H4 (cell line): Measurements from ENCODE around the gene KCNH1. TPM values are rescaled to one million over a fixed set of nuclear protein-coding genes. Genes with fewer than 3 reads are reported as not detected.
A peak's percentile ranks its signal among the peaks of the same experiment; 100 is the strongest.
"Not testable (repeated sequence)": the region's sequence is repeated elsewhere in the genome, so short reads cannot be mapped to it uniquely, and the experiment has no call there.

ENCODE experiments used
- DNase-seq: peaks from one replicate; pipeline ENCODE4 v3.0.0-alpha.2; 2015; ENCODE audit warnings: low spot score
- total RNA-seq: library from RNA; depleted of rRNA; stranded (reverse); fragments of >200 nt; shearing (Covaris generic); gene quantifications from 2 replicates; pipeline ENCODE4 v1.2.3, GENCODE V29; 2014

Gene KCNH1
- total RNA-seq, 1 experiment from 2014 or later: 0.97 TPM

GRCh38 chr1:211013346-211014240 is 120.4 kb downstream of the KCNH1 start:
- DNase-seq: no peak

- DNase-seq: not testable (repeated sequence)
These were observed 122.8 kb downstream of the KCNH1 start for GRCh38 chr1:211011128-211011527.

- DNase-seq: no peak
These were observed 124.0 kb downstream of the KCNH1 start for GRCh38 chr1:211009944-211010343.

- DNase-seq: no peak
These were observed 126.1 kb downstream of the KCNH1 start for GRCh38 chr1:211007830-211008229.

- DNase-seq: not testable (repeated sequence)
These were observed 138.0 kb downstream of the KCNH1 start for GRCh38 chr1:210995931-210996330.

- no peak for DNase-seq
These were observed 141.1 kb downstream of the KCNH1 start for GRCh38 chr1:210992837-210993236.

- no peak for DNase-seq
These were observed 144.0 kb downstream of the KCNH1 start for GRCh38 chr1:210989905-210990304.

GRCh38 chr1:210981490-210981889 is 152.5 kb downstream of the KCNH1 start:
- DNase-seq: no peak

- no peak for DNase-seq
These were observed 153.9 kb downstream of the KCNH1 start for GRCh38 chr1:210980082-210980481.

- DNase-seq: no peak
These were observed 155.0 kb downstream of the KCNH1 start for GRCh38 chr1:210978974-210979354.

- DNase-seq: no peak
These were observed 155.5 kb downstream of the KCNH1 start for GRCh38 chr1:210978316-210978973.

- DNase-seq: no peak
These were observed 182.7 kb downstream of the KCNH1 start for GRCh38 chr1:210951279-210951678.

GRCh38 chr1:210949940-210950546 is 183.9 kb downstream of the KCNH1 start:
- peak; percentile 38 for DNase-seq

GRCh38 chr1:210949489-210949888 is 184.5 kb downstream of the KCNH1 start:
- DNase-seq: no peak

GRCh38 chr1:210949039-210949438 is 184.9 kb downstream of the KCNH1 start:
- no peak for DNase-seq

- DNase-seq: no peak
These were observed 189.7 kb downstream of the KCNH1 start for GRCh38 chr1:210944252-210944651.

GRCh38 chr1:210942513-210942912 is 191.4 kb downstream of the KCNH1 start:
- DNase-seq: no peak

GRCh38 chr1:210940081-210940617 is 193.8 kb downstream of the KCNH1 start:
- DNase-seq: no peak

GRCh38 chr1:210938416-210938925 is 195.5 kb downstream of the KCNH1 start:
- no peak for DNase-seq

- no peak for DNase-seq
These were observed 196.1 kb downstream of the KCNH1 start for GRCh38 chr1:210937846-210938245.

GRCh38 chr1:210935905-210936304 is 198.0 kb downstream of the KCNH1 start:
- DNase-seq: no peak

- DNase-seq: no peak
These were observed 201.8 kb downstream of the KCNH1 start for GRCh38 chr1:210932104-210932503.
